Upper lobe of left lung (tissue), 6 donors: Measurements from ENCODE around the gene EXOC4. TPM values are rescaled to one million over a fixed set of nuclear protein-coding genes. Genes with fewer than 3 reads are reported as not detected.

Source experiments
- ATAC-seq, 2 donors: fragments of 200-7000 bp; cut with Tn5 transposase; one replicate each; pipeline ENCODE4 v1.9.1; 2022; ENCODE audit warnings: mild to moderate bottlenecking in 2 of 2, moderate library complexity in 2 of 2; ENCODE audit not compliant: low FRiP score in 2 of 2
- DNase-seq, 2 donors: peaks; one replicate each; pipeline ENCODE4 v3.0.0-alpha.2; 2019 to 2020
- H3K27ac ChIP-seq, 4 donors: fragments of 200-600 bp; sonication (generic); one replicate each; pipeline ENCODE4 v1.5.1; 2016 to 2019
- H3K27me3 ChIP-seq, 4 donors: fragments of 200-600 bp; sonication (generic); one replicate each; pipeline ENCODE4 v1.5.1; 2017 to 2019
- H3K36me3 ChIP-seq, 4 donors: fragments of 200-600 bp; sonication (generic); one replicate each; pipeline ENCODE4 v1.5.1; 2016 to 2019
- H3K4me1 ChIP-seq, 4 donors: fragments of 200-600 bp; sonication (generic); one replicate each; pipeline ENCODE4 v1.5.1; 2018 to 2019
- H3K4me3 ChIP-seq, 4 donors: fragments of 200-600 bp; sonication (generic); one replicate each; pipeline ENCODE4 v1.5.1; 2017 to 2019; ENCODE audit warnings: mild to moderate bottlenecking in 2 of 4, moderate library complexity in 1 of 4
- H3K9me3 ChIP-seq, 4 donors: fragments of 200-600 bp; sonication (generic); one replicate each; pipeline ENCODE4 v1.5.1; 2018 to 2019
- CTCF ChIP-seq, 6 experiments: fragments of 450-650 bp in 4 of 6; fragments of 200-600 bp in 2 of 6; sonication (generic) in 2 of 6; IDR thresholded peaks; one replicate each; pipeline ENCODE4 v1.5.1; 2016 to 2019; ENCODE audit warnings: antibody characterized with exemption in 6 of 6
- EP300 ChIP-seq, 4 donors: sonication (generic); formaldehyde crosslinking; IDR thresholded peaks; one replicate each; pipeline ENCODE4 v1.5.1; 2017; ENCODE audit warnings: antibody characterized with exemption in 4 of 4, control low read depth in 2 of 4
- POLR2A ChIP-seq, 4 donors: fragments of 450-650 bp; IDR thresholded peaks; one replicate each; pipeline ENCODE4 v1.5.1; 2016 to 2017; ENCODE audit warnings: antibody characterized with exemption in 4 of 4, mild to moderate bottlenecking in 2 of 4
- POLR2AphosphoS5 ChIP-seq, 2 donors: sonication (generic); formaldehyde crosslinking; IDR thresholded peaks; one replicate each; pipeline ENCODE4 v1.5.1; 2017; ENCODE audit warnings: antibody characterized with exemption in 2 of 2
- WGBS, 2 donors: methylation state at CpG; one replicate each; pipeline ENCODE4 v1.1.5; 2017 to 2018; 5-methylcytosine and 5-hydroxymethylcytosine counted together
- total RNA-seq, 6 donors: library from RNA; depleted of rRNA in 4 of 6; stranded (reverse); fragments of >200 nt in 4 of 6; gene quantifications; one replicate each; pipeline versions ENCODE4 v1.1.0 to v1.2.1, GENCODE V29; 2016 to 2021
- donor health status: DM: no; HTN: no; CAD: no; lungs with moderate emphysema.
- donor health status: DM: no; HTN: yes; CAD: no; lungs with severe emphysema.

EXOC4 gene
- total RNA-seq, 6 donors from 2014 or later = 56.3 to 325 (median 99.4) TPM

GRCh38 chr7:133971625-133972024, 718.7 kb downstream of the EXOC4 start:
- no peak for ATAC-seq
- WGBS, 2 donors = 88 to 89% methylated on average over 2 of the region's 2 CpGs
- Histone ChIP-seq H3K4me1 (no peaks in the 10 kb centered on the region), H3K27ac (no peak overlapping the region), H3K36me3 (no peaks in the 10 kb centered on the region), H3K9me3 (no peaks in the 10 kb centered on the region), H3K4me3 (no peak overlapping the region), H3K27me3 (no peaks in the 10 kb centered on the region)
- TF ChIP-seq POLR2A (IDR thresholded peaks at IDR 0.05) = no peak
- no peak for TF ChIP-seq EP300 (IDR thresholded peaks at IDR 0.05)
- TF ChIP-seq POLR2AphosphoS5 (IDR thresholded peaks at IDR 0.05) = no peak
- no peak for TF ChIP-seq CTCF (IDR thresholded peaks at IDR 0.05)
- no peak for DNase-seq

DNA sequence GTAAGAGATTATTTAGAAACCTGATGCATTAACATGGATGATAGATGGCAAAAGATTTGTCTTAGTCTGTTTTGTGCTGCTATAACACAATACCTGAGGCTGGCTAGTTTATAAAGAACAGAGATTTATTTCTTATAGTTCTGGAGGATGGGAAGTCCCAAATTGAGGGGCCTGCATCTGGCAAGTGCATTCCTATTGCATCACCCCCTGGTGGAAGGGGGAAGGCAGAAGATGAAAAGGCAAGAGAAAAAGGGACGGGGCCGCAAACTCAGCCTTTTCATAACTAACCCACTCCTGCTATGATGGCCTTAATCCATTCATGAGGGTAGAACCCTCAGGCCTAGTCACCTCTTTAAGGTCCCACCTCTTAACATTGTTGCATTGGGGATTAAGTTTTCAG, 720.8 kb downstream of the EXOC4 start:
- no peak for TF ChIP-seq POLR2AphosphoS5 (IDR thresholded peaks at IDR 0.05)
- no peak for TF ChIP-seq POLR2A (IDR thresholded peaks at IDR 0.05)
- TF ChIP-seq EP300 (IDR thresholded peaks at IDR 0.05) = no peak
- no peak for TF ChIP-seq CTCF (IDR thresholded peaks at IDR 0.05)
- Histone ChIP-seq H3K27ac (no peak overlapping the region), H3K4me1 (no peaks in the 10 kb centered on the region), H3K4me3 (no peak overlapping the region), H3K9me3 (no peaks in the 10 kb centered on the region), H3K36me3 (no peaks in the 10 kb centered on the region), H3K27me3 (no peaks in the 10 kb centered on the region)
- 95 to 97% methylated on average over 2 of the region's 2 CpGs for WGBS, 2 donors
- ATAC-seq = no peak
- no peak for DNase-seq

DNA sequence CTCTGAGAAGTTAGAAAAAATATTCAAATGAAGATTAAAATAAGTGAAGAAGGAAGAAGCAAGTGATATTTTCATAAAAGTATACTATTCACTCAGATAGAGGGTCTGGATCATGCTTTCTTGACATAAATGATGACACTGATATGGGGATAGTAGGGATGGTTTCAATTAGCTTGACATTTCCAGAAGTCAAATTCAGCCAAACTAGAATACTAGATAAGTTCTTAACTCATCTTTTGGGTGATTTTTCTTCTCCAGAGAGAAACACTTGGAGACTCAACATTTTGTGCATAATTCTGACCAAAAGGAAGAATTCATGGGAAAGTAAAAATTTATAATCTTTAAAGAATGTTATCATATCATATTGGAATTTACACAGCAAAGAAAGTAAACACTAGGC, 722.3 kb downstream of the EXOC4 start:
- no peak overlapping the region for H3K4me3 ChIP-seq
- no peak overlapping the region for H3K27ac ChIP-seq
- H3K4me1 ChIP-seq = no peaks in the 10 kb centered on the region
- no peaks in the 10 kb centered on the region for H3K27me3 ChIP-seq
- no peak for ATAC-seq
- TF ChIP-seq EP300 (IDR thresholded peaks at IDR 0.05) = no peak
- TF ChIP-seq CTCF (IDR thresholded peaks at IDR 0.05) = no peak
- no peak for TF ChIP-seq POLR2A (IDR thresholded peaks at IDR 0.05)
- TF ChIP-seq POLR2AphosphoS5 (IDR thresholded peaks at IDR 0.05) = no peak
- H3K9me3 ChIP-seq = no peaks in the 10 kb centered on the region
- H3K36me3 ChIP-seq = no peaks in the 10 kb centered on the region
- DNase-seq = no peak

GRCh38 chr7:133976140-133976539, 723.3 kb downstream of the EXOC4 start:
- no peaks in the 10 kb centered on the region for H3K36me3 ChIP-seq
- no peak overlapping the region for H3K27ac ChIP-seq
- no peak for TF ChIP-seq CTCF (IDR thresholded peaks at IDR 0.05)
- no peak for TF ChIP-seq POLR2A (IDR thresholded peaks at IDR 0.05)
- TF ChIP-seq POLR2AphosphoS5 (IDR thresholded peaks at IDR 0.05) = no peak
- no peak for TF ChIP-seq EP300 (IDR thresholded peaks at IDR 0.05)
- H3K27me3 ChIP-seq = no peaks in the 10 kb centered on the region
- H3K4me1 ChIP-seq = no peaks in the 10 kb centered on the region
- DNase-seq (no peak), ATAC-seq (no peak)
- H3K9me3 ChIP-seq = no peaks in the 10 kb centered on the region
- 85 to 89% methylated on average over 1 of the region's 1 CpG for WGBS, 2 donors
- no peak overlapping the region for H3K4me3 ChIP-seq

GRCh38 chr7:133977409-133978274, 724.8 kb downstream of the EXOC4 start:
- H3K27me3 ChIP-seq = no peaks in the 10 kb centered on the region
- H3K4me3 ChIP-seq = no peak overlapping the region
- no peaks in the 10 kb centered on the region for H3K36me3 ChIP-seq
- ATAC-seq = no peak
- no peaks in the 10 kb centered on the region for H3K9me3 ChIP-seq
- DNase-seq = no peak
- TF ChIP-seq POLR2A (IDR thresholded peaks at IDR 0.05) = no peak
- TF ChIP-seq EP300 (IDR thresholded peaks at IDR 0.05) = no peak
- TF ChIP-seq POLR2AphosphoS5 (IDR thresholded peaks at IDR 0.05) = no peak
- no peak for TF ChIP-seq CTCF (IDR thresholded peaks at IDR 0.05)
- H3K27ac ChIP-seq = no peak overlapping the region
- WGBS, 2 donors = 74 to 80% methylated on average over 4 of the region's 4 CpGs
- no peaks in the 10 kb centered on the region for H3K4me1 ChIP-seq
